ENCODE data around the gene PKDCC. TPM values are rescaled to one million over a fixed set of nuclear protein-coding genes. Genes with fewer than 3 reads are reported as not detected.

Gene PKDCC
- total and polyA plus RNA-seq, 2 of the 8 experiments (the other 6 are each of a cell fraction or from before 2014, with no cell fraction given) = 49.9 to 80.1 TPM

DNA sequence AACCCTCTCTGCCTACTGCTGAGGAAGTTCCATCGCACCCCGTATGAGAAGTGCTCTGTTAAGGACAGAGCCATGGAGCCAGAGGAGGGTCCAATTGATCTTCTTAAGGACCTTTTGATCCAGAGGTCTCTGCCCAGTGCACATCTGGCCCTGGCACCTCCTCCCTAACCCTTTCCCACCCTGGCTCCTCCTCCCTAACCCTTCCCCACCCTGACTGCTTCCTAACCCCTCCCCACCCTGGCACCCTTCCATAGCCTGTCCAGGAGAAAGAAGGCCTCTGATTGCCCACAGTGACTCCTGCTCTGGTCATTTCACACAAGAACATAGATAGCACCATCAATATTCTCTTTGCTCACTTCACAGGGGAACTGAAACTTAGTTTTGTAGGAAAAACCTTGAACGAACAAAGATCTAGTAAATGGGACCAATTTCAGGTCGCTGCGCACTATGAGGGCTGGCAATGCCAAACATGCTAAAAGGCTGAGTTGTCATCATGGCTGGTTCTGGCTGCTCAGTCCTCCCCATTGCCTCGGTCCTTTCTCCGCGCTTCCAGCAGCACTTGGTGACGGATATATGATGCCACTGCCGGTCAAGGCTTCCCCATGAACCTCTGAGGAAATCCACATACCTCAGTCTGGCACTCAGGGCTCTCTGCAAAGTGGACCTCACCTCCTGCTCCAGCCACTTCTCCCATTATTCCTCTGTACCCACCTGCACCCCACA, 49.2 kb downstream of the PKDCC start:
- no peak overlapping the region for H3K4ac ChIP-seq (replicated peaks; ENCODE audit: insufficient read length, low read depth, low read length)
- no peak overlapping the region for H2AFZ ChIP-seq (ENCODE audit: low read length)

More for the DNA sequence above, 49.2 kb downstream of the PKDCC start:
- H2BK5ac ChIP-seq (ENCODE audit: low read depth, low read length) = no peak overlapping the region; the same call in 1 of the 2 replicates
- H3K36me3 ChIP-seq (ENCODE audit: control insufficient read depth in 2 of 4, insufficient read depth in 4 of 4, low read length in 3 of 4) = no peaks in the 10 kb centered on the region
- H4K5ac ChIP-seq (ENCODE audit: insufficient read length, low read depth, low read length) = no peak overlapping the region
- no peak overlapping the region for H3K4me3 ChIP-seq (ENCODE audit: extremely low read depth in 1 of 4, insufficient read depth in 2 of 4, low read depth in 3 of 4, low read length in 4 of 4)
- H3K18ac ChIP-seq (ENCODE audit: extremely low read depth, low read length) = no peak overlapping the region
- H3K27me3 ChIP-seq (replicated peaks in 1 of 4; ENCODE audit: control insufficient read depth in 3 of 4, extremely low read depth in 1 of 4, insufficient read depth in 3 of 4, low read length in 3 of 4) = peaks cover 0 to 5% (median 0%) of the 10 kb centered on the region in 4 experiments; a peak in 2 of 7 replicates
- FAIRE-seq (no peak), DNase-seq (ENCODE audit: low read depth in 1 of 2, low spot score in 2 of 2) (no peak)
- H2BK120ac ChIP-seq (replicated peaks; ENCODE audit: low read depth, low read length) = no peak overlapping the region
- H3K9me3 ChIP-seq (ENCODE audit: insufficient read depth in 2 of 2, low read depth in 1 of 2, low read length in 1 of 2) = peaks cover 2 to 7% of the 10 kb centered on the region in 2 experiments
- H2AK5ac ChIP-seq (ENCODE audit: low read depth, low read length) = no peak overlapping the region
- no peaks in the 10 kb centered on the region for H4K20me1 ChIP-seq (replicated peaks in 1 of 2; ENCODE audit: control insufficient read depth in 1 of 2, insufficient read depth in 2 of 2, low read length in 2 of 2)
- WGBS, 2 experiments (ENCODE audit: extremely low coverage in 1 of 2, insufficient coverage in 1 of 2, insufficient read length in 1 of 2, insufficient replicate concordance in 2 of 2, low coverage in 1 of 2, low lambda C conversion rate in 2 of 2, missing lambda C conversion rate in 1 of 2) = 90% methylated on average over 10 of the region's 10 CpGs; no CpG with 5 or more reads in 1 of the 2 experiments
- peak overlapping the region; percentile 22; the same call in 1 of the 2 replicates for H2BK12ac ChIP-seq (ENCODE audit: low read depth, low read length)
- H3K79me1 ChIP-seq (ENCODE audit: low read depth, low read length) = no peaks in the 10 kb centered on the region
- H3K4me2 ChIP-seq (ENCODE audit: insufficient read depth in 1 of 2, low read depth in 2 of 2, low read length in 2 of 2) = no peak overlapping the region
- H3K9ac ChIP-seq (replicated peaks in 1 of 4; ENCODE audit: extremely low read depth in 1 of 4, low read depth in 3 of 4, low read length in 3 of 4) = no peak overlapping the region; a peak in 1 of 7 replicates
- H3K4me1 ChIP-seq (replicated peaks in 1 of 4; ENCODE audit: control insufficient read depth in 3 of 4, insufficient read depth in 4 of 4, low read length in 3 of 4) = peaks cover 5 to 7% (median 6%) of the 10 kb centered on the region in 4 experiments; a peak in 6 of 7 replicates
- POLR2A ChIA-PET (ENCODE audit: partially characterized antibody) = interaction anchor here (1.1 to 1.4 kb wide), 2 partner anchors 75 to 145 kb away, joined by 3 read pairs; no protein-coding TSS in a partner anchor
- no peak overlapping the region for H4K91ac ChIP-seq (replicated peaks; ENCODE audit: insufficient read length, low read length)
- H2BK15ac ChIP-seq (ENCODE audit: low read length) = no peak overlapping the region
- no peak overlapping the region for H3K27ac ChIP-seq (ENCODE audit: low read depth, low read length)
- no peak overlapping the region for H3K14ac ChIP-seq (ENCODE audit: insufficient read length)
- H4K8ac ChIP-seq (ENCODE audit: extremely low read depth, insufficient read depth, low read length) = no peak overlapping the region
- no peak overlapping the region for H2BK20ac ChIP-seq (ENCODE audit: low read length)
- CTCF ChIA-PET (ENCODE audit: partially characterized antibody) = interaction anchor here (0.6 to 6.1 kb wide), 51 partner anchors 9 to 245 kb away, joined by 3 to 96 read pairs (median 5); no protein-coding TSS in a partner anchor
- H3K56ac ChIP-seq (replicated peaks; ENCODE audit: insufficient read length, low read depth, low read length) = no peak overlapping the region
- H3K23ac ChIP-seq (ENCODE audit: insufficient read length) = no peak overlapping the region
- no peak for TF ChIP-seq KDM4A (IDR thresholded peaks at IDR 0.05; ENCODE audit: low read depth, low read length, severe bottlenecking)
- TF ChIP-seq EP300 (IDR thresholded peaks at IDR 0.05; ENCODE audit: borderline replicate concordance in 1 of 2, low read depth in 2 of 2, low read length in 2 of 2) = no peak
- no peak for TF ChIP-seq RNF2 (IDR thresholded peaks at IDR 0.05; ENCODE audit: borderline replicate concordance, low read depth, low read length, missing control alignments, poor library complexity, severe bottlenecking)
- no peaks in the 10 kb centered on the region for H3K79me2 ChIP-seq (ENCODE audit: control insufficient read depth in 1 of 2, insufficient read depth in 2 of 2, low read length in 2 of 2)
- no peaks in the 10 kb centered on the region; the same call in 1 of the 2 replicates for H3K23me2 ChIP-seq (ENCODE audit: low read depth, low read length)
